Smooth muscle cell (in vitro differentiated cells): ENCODE data around the gene TKFC. TPM values are rescaled to one million over a fixed set of nuclear protein-coding genes. Genes with fewer than 3 reads are reported as not detected.

Source experiments
- DNase-seq: peaks from one replicate; lab custom pipeline; 2025; ENCODE audit not compliant: unreplicated experiment; lab: John Stamatoyannopoulos, UW
- H2AFZ ChIP-seq: fragments of 200-600 bp; sonication (generic); 2 replicates; pipeline ENCODE4 v1.6.0; 2016; ENCODE audit warnings: antibody characterized with exemption, low read depth, mild to moderate bottlenecking
- H3F3A ChIP-seq: fragments of 200-600 bp; sonication (generic); 2 replicates; pipeline ENCODE4 v1.6.0; 2017; ENCODE audit warnings: antibody characterized with exemption, low read depth
- H3K27ac ChIP-seq: fragments of 200-600 bp; sonication (generic); 2 replicates; pipeline ENCODE4 v1.5.1; 2016; ENCODE audit warnings: low read depth, mild to moderate bottlenecking
- H3K27me3 ChIP-seq: fragments of 200-600 bp; sonication (generic); 2 replicates; pipeline ENCODE4 v1.6.1; 2016; ENCODE audit warnings: low read depth, mild to moderate bottlenecking
- H3K36me3 ChIP-seq: fragments of 200-600 bp; sonication (generic); 2 replicates; pipeline ENCODE4 v1.5.1; 2016; ENCODE audit warnings: low read depth
- H3K4me1 ChIP-seq: fragments of 200-600 bp; sonication (generic); 2 replicates; pipeline ENCODE4 v1.5.1; 2016; ENCODE audit warnings: low read depth
- H3K4me2 ChIP-seq: fragments of 200-600 bp; sonication (generic); 2 replicates; pipeline ENCODE4 v1.6.0; 2016; ENCODE audit warnings: mild to moderate bottlenecking
- H3K4me3 ChIP-seq: fragments of 200-600 bp; sonication (generic); 2 replicates; pipeline ENCODE4 v1.5.1; 2016; ENCODE audit warnings: mild to moderate bottlenecking
- H3K79me2 ChIP-seq: fragments of 200-600 bp; sonication (generic); 2 replicates; pipeline ENCODE4 v1.6.0; 2016; ENCODE audit warnings: low read depth, mild to moderate bottlenecking
- H3K9ac ChIP-seq: fragments of 200-600 bp; sonication (generic); 2 replicates; pipeline ENCODE4 v1.6.0; 2016; ENCODE audit warnings: low read depth
- H3K9me3 ChIP-seq: fragments of 200-600 bp; sonication (generic); replicated peaks from 2 replicates; pipeline ENCODE4 v1.5.1; 2016; ENCODE audit warnings: low read depth
- H4K20me1 ChIP-seq: fragments of 200-600 bp; sonication (generic); 2 replicates; pipeline ENCODE4 v1.6.0; 2016; ENCODE audit warnings: low read depth
- WGBS: methylation state at CpG from one replicate; pipeline ENCODE4 v1.1.7; 2016; ENCODE audit warnings: low lambda C conversion rate; 5-methylcytosine and 5-hydroxymethylcytosine counted together
- polyA plus RNA-seq: library from polyadenylated mRNA; unstranded; fragments of >200 nt; fragmentation: Nextera tagmentation; extraction: Ambion mirVana; gene quantifications from 2 replicates; pipeline ENCODE4 v1.2.1, GENCODE V29; 2016
- total RNA-seq: library from RNA; depleted of rRNA; stranded (reverse); fragments of >200 nt; gene quantifications from 2 replicates; pipeline ENCODE4 v1.2.3, GENCODE V29; 2014
- TF ChIP-seq, protein P1 (sequence below): fragments of 200-600 bp; sonication (generic); IDR thresholded peaks from 2 replicates; pipeline ENCODE4 v1.5.1; 2017; ENCODE audit warnings: borderline replicate concordance, mild to moderate bottlenecking, antibody characterized with exemption; ENCODE audit not compliant: insufficient read depth, poor library complexity, severe bottlenecking

Gene TKFC
- total and polyA plus RNA-seq, 2 experiments from 2014 or later, result 24.3 to 47.0 TPM

DNA sequence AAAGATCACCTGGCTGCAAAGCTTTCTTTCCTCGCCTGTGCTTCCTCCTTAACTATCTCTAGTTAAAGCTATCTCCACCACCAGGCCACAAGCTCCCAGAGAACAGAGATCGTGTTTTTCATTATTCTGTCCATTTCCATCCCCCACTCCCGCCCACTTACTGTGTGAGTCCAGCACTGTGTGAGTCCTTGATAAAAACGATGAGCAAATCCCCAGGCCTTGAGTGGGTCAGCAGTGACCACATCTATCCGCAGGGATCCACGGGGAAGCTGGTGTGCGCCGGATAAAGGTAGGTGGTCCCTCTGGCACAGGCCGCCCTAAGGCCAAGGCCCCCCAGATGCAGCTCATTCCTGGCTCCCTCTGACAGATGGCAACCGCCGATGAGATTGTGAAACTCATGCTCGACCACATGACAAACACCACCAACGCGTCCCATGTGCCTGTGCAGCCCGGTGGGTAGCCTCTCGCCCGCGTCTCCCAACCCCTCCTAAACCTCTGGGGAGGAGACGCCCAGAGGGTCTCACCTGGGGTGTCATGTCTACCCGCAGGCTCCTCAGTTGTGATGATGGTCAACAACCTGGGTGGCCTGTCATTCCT, 9.3 kb downstream of the TKFC start:
- Histone ChIP-seq H3K9me3 (no peaks in the 10 kb centered on the region), H4K20me1 (no peaks in the 10 kb centered on the region), H2AFZ (no peak overlapping the region), H3F3A (no peaks in the 10 kb centered on the region), H3K4me3 (no peak overlapping the region), H3K9ac (no peak overlapping the region), H3K4me1 (no peaks in the 10 kb centered on the region), H3K79me2 (no peaks in the 10 kb centered on the region), H3K36me3 (no peaks in the 10 kb centered on the region), H3K27me3 (no peaks in the 10 kb centered on the region), H3K4me2 (no peak overlapping the region), H3K27ac (no peak overlapping the region)
- no peak for DNase-seq
- TF ChIP-seq, protein P1, sequence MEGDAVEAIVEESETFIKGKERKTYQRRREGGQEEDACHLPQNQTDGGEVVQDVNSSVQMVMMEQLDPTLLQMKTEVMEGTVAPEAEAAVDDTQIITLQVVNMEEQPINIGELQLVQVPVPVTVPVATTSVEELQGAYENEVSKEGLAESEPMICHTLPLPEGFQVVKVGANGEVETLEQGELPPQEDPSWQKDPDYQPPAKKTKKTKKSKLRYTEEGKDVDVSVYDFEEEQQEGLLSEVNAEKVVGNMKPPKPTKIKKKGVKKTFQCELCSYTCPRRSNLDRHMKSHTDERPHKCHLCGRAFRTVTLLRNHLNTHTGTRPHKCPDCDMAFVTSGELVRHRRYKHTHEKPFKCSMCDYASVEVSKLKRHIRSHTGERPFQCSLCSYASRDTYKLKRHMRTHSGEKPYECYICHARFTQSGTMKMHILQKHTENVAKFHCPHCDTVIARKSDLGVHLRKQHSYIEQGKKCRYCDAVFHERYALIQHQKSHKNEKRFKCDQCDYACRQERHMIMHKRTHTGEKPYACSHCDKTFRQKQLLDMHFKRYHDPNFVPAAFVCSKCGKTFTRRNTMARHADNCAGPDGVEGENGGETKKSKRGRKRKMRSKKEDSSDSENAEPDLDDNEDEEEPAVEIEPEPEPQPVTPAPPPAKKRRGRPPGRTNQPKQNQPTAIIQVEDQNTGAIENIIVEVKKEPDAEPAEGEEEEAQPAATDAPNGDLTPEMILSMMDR, result no peak
- WGBS, result 90% methylated on average over 20 of the region's 20 CpGs

DNA sequence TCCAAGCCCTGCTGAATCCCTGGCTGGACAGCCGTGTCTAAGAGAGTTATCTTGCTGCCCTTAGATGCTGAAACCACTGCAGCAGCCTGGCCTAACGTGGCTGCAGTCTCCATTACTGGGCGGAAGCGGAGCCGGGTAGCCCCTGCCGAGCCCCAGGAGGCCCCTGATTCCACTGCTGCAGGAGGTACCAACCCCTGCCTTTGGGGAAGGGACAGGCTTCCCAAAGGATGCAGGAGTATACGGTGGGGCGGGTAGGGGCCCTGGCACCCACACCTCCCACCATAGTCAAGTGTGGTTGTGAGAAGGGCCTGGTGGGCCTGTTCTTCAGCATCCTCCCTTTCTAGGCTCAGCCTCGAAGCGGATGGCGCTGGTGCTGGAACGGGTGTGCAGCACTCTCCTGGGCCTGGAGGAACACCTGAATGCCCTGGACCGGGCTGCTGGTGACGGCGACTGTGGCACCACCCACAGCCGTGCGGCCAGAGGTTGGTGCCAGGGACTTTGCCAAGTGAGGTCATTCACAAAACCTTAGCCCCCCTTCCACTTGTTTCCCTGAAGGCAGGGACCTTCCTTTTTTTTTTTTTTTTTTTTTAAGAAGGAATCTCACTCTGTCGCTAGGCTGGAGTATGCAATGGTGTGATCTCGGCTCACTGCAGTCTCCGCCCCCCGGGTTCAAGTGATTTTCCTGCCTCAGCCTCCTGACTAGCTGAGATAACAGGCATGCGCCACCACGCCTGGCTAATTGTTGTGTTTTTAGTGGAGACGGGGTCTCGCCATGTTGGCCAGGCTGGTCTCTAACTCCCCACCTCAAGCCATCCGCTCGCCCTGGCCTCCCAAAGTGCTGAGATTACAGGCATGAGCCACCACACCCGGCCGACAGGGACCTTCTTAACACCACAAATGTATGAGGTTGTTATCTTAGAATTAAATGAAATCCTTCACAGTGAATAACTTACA, 11.0 kb downstream of the TKFC start:
- no peak overlapping the region for H3K9ac ChIP-seq
- TF ChIP-seq, protein P1, result no peak

DNA sequence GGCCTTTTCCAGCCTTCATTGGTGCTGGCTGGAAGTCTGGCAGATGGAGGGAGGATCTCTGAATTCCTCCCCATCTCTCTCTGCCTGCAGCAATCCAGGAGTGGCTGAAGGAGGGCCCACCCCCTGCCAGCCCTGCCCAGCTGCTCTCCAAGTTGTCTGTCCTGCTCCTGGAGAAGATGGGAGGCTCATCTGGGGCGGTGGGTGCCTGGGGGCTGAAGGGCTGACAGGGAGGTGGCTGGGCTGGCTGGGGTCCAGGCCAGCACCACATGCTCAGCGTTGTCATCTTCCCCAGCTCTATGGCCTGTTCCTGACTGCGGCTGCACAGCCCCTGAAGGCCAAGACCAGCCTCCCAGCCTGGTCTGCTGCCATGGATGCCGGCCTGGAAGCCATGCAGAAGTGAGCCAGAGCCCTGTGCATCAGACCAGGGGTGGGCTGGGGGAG, 12.2 kb downstream of the TKFC start:
- Histone ChIP-seq H3K27me3 (no peaks in the 10 kb centered on the region), H3K4me2 (no peak overlapping the region), H3K4me3 (no peak overlapping the region), H2AFZ (no peak overlapping the region), H3K9me3 (no peaks in the 10 kb centered on the region), H3K4me1 (no peaks in the 10 kb centered on the region), H4K20me1 (no peaks in the 10 kb centered on the region), H3F3A (no peaks in the 10 kb centered on the region), H3K79me2 (no peaks in the 10 kb centered on the region), H3K9ac (no peak overlapping the region), H3K27ac (no peak overlapping the region), H3K36me3 (no peaks in the 10 kb centered on the region)
- TF ChIP-seq, protein P1, result no peak
- 79% methylated on average over 4 of the region's 4 CpGs for whole genome bisulfite sequencing
- DNase-seq, result no peak

More for the DNA sequence above, 11.0 kb downstream of the TKFC start:
- H3K36me3 ChIP-seq, result no peaks in the 10 kb centered on the region
- H3F3A ChIP-seq, result no peaks in the 10 kb centered on the region
- no peaks in the 10 kb centered on the region for H3K9me3 ChIP-seq
- no peak overlapping the region for H3K4me3 ChIP-seq
- no peak overlapping the region for H3K27ac ChIP-seq
- DNase-seq, result no peak
- H2AFZ ChIP-seq, result no peak overlapping the region
- no peaks in the 10 kb centered on the region for H3K79me2 ChIP-seq
- no peaks in the 10 kb centered on the region for H4K20me1 ChIP-seq
- 96% methylated on average over 29 of the region's 29 CpGs for WGBS
- no peak overlapping the region for H3K4me2 ChIP-seq
- H3K27me3 ChIP-seq, result no peaks in the 10 kb centered on the region
- no peaks in the 10 kb centered on the region for H3K4me1 ChIP-seq
